Thyroid gland (tissue), 4 donors: ENCODE measurements around the gene OR4K13.

Experiments used
- POLR2A ChIP-seq, 2 donors: fragments of 450-650 bp; IDR thresholded peaks; one replicate each; pipeline ENCODE4 v1.6.1; 2017; ENCODE audit warnings: antibody characterized with exemption in 2 of 2, mild to moderate bottlenecking in 2 of 2, moderate library complexity in 1 of 2
- TF ChIP-seq, protein P1 (sequence below), 6 experiments: fragments of 200-600 bp in 3 of 6; fragments of 450-650 bp in 3 of 6; sonication (generic) in 3 of 6; IDR thresholded peaks; one replicate each; pipeline ENCODE4 v1.5.1; 2016 to 2019; ENCODE audit warnings: antibody characterized with exemption in 6 of 6, mild to moderate bottlenecking in 2 of 6, inconsistent platforms in 1 of 6, moderate library complexity in 1 of 6

DNA sequence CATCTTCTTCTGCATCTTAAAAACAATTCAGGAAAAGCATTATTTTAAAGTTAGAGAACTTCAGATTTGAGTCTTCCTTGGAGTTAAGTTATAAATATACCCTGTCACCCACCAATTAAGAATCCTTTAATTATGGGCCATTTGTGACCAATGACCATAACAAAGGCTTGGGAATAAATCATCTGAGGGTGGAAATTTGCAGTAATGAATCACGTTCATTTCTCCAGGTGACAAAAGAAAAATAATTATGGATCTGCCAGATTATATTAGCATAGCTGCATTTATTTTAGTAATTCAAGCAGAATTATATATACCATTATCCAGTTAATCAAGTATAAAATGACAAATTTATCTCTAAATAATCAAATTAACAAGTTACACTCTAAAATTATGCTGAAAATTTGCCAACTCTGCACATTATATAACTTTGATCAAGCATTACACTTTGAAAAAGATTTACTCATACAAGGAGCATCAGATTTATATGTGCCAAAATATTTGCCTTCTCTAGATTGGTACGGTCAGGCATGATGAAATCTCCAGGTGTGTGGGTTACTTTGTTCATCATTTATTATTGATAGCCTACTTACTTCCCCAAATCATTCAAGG is 16.5 kb downstream of the OR4K13 start, which contains the start of gene OR4K14:
- TF ChIP-seq, protein P1, sequence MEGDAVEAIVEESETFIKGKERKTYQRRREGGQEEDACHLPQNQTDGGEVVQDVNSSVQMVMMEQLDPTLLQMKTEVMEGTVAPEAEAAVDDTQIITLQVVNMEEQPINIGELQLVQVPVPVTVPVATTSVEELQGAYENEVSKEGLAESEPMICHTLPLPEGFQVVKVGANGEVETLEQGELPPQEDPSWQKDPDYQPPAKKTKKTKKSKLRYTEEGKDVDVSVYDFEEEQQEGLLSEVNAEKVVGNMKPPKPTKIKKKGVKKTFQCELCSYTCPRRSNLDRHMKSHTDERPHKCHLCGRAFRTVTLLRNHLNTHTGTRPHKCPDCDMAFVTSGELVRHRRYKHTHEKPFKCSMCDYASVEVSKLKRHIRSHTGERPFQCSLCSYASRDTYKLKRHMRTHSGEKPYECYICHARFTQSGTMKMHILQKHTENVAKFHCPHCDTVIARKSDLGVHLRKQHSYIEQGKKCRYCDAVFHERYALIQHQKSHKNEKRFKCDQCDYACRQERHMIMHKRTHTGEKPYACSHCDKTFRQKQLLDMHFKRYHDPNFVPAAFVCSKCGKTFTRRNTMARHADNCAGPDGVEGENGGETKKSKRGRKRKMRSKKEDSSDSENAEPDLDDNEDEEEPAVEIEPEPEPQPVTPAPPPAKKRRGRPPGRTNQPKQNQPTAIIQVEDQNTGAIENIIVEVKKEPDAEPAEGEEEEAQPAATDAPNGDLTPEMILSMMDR (IDR thresholded peaks at IDR 0.05) = no peak
- TF ChIP-seq POLR2A (IDR thresholded peaks at IDR 0.05) = no peak
